Measurements from ENCODE around the gene SUPT3H.
"Not testable (repeated sequence)": the region's sequence is repeated elsewhere in the genome, so short reads cannot be mapped to it uniquely, and the experiment has no call there.

The SUPT3H gene

GRCh38 chr6:45074439-45074838, 303.3 kb downstream of the SUPT3H start:
- Histone ChIP-seq H3K9ac (ENCODE audit: low read length) (no peak overlapping the region), H3K36me3 (ENCODE audit: control insufficient read depth, insufficient read depth, low read length) (no peaks in the 10 kb centered on the region), H3K4me3 (ENCODE audit: low read length) (no peak overlapping the region), H3K27ac (ENCODE audit: low read depth, low read length) (no peak overlapping the region), H3K4me1 (ENCODE audit: control insufficient read depth, insufficient read depth, low read length) (no peaks in the 10 kb centered on the region), H3K27me3 (ENCODE audit: control insufficient read depth, insufficient read depth, low read length) (no peaks in the 10 kb centered on the region)

GRCh38 chr6:45073771-45074170, 304.0 kb downstream of the SUPT3H start:
- H3K27ac ChIP-seq (ENCODE audit: low read depth, low read length): no peak overlapping the region
- no peaks in the 10 kb centered on the region for H3K27me3 ChIP-seq (ENCODE audit: control insufficient read depth, insufficient read depth, low read length)
- no peak overlapping the region for H3K4me3 ChIP-seq (ENCODE audit: low read length)
- H3K36me3 ChIP-seq (ENCODE audit: control insufficient read depth, insufficient read depth, low read length): no peaks in the 10 kb centered on the region
- H3K4me1 ChIP-seq (ENCODE audit: control insufficient read depth, insufficient read depth, low read length): no peaks in the 10 kb centered on the region
- H3K9ac ChIP-seq (ENCODE audit: low read length): no peak overlapping the region

DNA sequence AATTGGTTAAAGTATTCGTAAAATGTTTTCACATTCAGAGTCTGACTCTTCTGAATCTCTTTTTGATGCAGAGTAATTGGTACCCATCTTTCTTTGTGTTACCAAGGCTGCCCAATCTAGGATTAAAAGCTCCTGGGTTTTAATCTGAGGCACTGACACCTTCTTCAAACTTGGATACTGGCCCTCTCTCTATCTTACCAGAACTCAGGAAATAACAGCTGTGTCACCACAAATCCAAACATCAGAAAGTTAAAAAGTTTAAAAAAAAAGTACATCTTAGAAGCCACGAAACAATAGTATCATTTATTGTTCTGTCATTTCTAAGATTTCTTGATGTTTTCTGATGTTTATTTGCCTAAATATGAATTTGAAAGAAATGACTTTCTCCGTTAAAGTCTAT, 305.1 kb downstream of the SUPT3H start:
- Histone ChIP-seq H3K27me3 (ENCODE audit: control insufficient read depth, insufficient read depth, low read length) (no peaks in the 10 kb centered on the region), H3K27ac (ENCODE audit: low read depth, low read length) (no peak overlapping the region), H3K4me1 (ENCODE audit: control insufficient read depth, insufficient read depth, low read length) (no peaks in the 10 kb centered on the region), H3K9ac (ENCODE audit: low read length) (no peak overlapping the region), H3K4me3 (ENCODE audit: low read length) (no peak overlapping the region), H3K36me3 (ENCODE audit: control insufficient read depth, insufficient read depth, low read length) (no peaks in the 10 kb centered on the region)

- Histone ChIP-seq H3K4me1 (ENCODE audit: control insufficient read depth, insufficient read depth, low read length) (no peaks in the 10 kb centered on the region), H3K27me3 (ENCODE audit: control insufficient read depth, insufficient read depth, low read length) (no peaks in the 10 kb centered on the region), H3K4me3 (ENCODE audit: low read length) (no peak overlapping the region), H3K9ac (ENCODE audit: low read length) (no peak overlapping the region), H3K27ac (ENCODE audit: low read depth, low read length) (no peak overlapping the region), H3K36me3 (ENCODE audit: control insufficient read depth, insufficient read depth, low read length) (no peaks in the 10 kb centered on the region)
Measured at GRCh38 chr6:45072016-45072415, 305.7 kb downstream of the SUPT3H start.

- Histone ChIP-seq H3K36me3 (ENCODE audit: control insufficient read depth, insufficient read depth, low read length) (no peaks in the 10 kb centered on the region), H3K4me3 (ENCODE audit: low read length) (no peak overlapping the region), H3K27me3 (ENCODE audit: control insufficient read depth, insufficient read depth, low read length) (no peaks in the 10 kb centered on the region), H3K27ac (ENCODE audit: low read depth, low read length) (no peak overlapping the region), H3K4me1 (ENCODE audit: control insufficient read depth, insufficient read depth, low read length) (no peaks in the 10 kb centered on the region), H3K9ac (ENCODE audit: low read length) (no peak overlapping the region)
Measured at GRCh38 chr6:45069091-45069490, 308.6 kb downstream of the SUPT3H start.

GRCh38 chr6:45067446-45067845, 310.3 kb downstream of the SUPT3H start:
- not testable (repeated sequence) for H3K36me3 ChIP-seq (ENCODE audit: control insufficient read depth, insufficient read depth, low read length); H3K27me3 ChIP-seq (ENCODE audit: control insufficient read depth, insufficient read depth, low read length); H3K27ac ChIP-seq (ENCODE audit: low read depth, low read length); H3K9ac ChIP-seq (ENCODE audit: low read length); H3K4me3 ChIP-seq (ENCODE audit: low read length); H3K4me1 ChIP-seq (ENCODE audit: control insufficient read depth, insufficient read depth, low read length)

DNA sequence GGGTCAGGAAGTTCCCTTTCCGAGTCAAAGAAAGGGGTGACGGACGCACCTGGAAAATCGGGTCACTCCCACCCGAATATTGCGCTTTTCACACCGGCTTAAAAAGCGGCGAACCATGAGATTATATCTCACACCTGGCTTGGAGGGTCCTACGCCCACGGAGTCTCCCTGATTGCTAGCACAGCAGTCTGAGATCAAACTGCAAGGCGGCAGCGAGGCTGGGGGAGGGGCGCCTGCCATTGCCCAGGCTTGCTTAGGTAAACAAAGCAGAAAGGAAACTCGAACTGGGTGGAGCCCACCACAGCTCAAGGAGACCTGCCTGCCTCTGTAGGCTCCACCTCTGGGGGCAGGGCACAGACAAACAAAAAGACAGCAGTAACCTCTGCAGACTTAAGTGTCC, 315.1 kb downstream of the SUPT3H start:
- not testable (repeated sequence) for H3K27me3 ChIP-seq (ENCODE audit: control insufficient read depth, insufficient read depth, low read length); H3K9ac ChIP-seq (ENCODE audit: low read length); H3K4me1 ChIP-seq (ENCODE audit: control insufficient read depth, insufficient read depth, low read length); H3K4me3 ChIP-seq (ENCODE audit: low read length); H3K27ac ChIP-seq (ENCODE audit: low read depth, low read length); H3K36me3 ChIP-seq (ENCODE audit: control insufficient read depth, insufficient read depth, low read length)

GRCh38 chr6:45057711-45058110, 320.0 kb downstream of the SUPT3H start:
- no peak overlapping the region for H3K9ac ChIP-seq (ENCODE audit: low read length)
- no peaks in the 10 kb centered on the region for H3K36me3 ChIP-seq (ENCODE audit: control insufficient read depth, insufficient read depth, low read length)
- no peak overlapping the region for H3K4me3 ChIP-seq (ENCODE audit: low read length)
- H3K4me1 ChIP-seq (ENCODE audit: control insufficient read depth, insufficient read depth, low read length): no peaks in the 10 kb centered on the region
- no peaks in the 10 kb centered on the region for H3K27me3 ChIP-seq (ENCODE audit: control insufficient read depth, insufficient read depth, low read length)
- H3K27ac ChIP-seq (ENCODE audit: low read depth, low read length): no peak overlapping the region

GRCh38 chr6:45054610-45055009, 323.1 kb downstream of the SUPT3H start:
- Histone ChIP-seq H3K27ac (ENCODE audit: low read depth, low read length) (no peak overlapping the region), H3K27me3 (ENCODE audit: control insufficient read depth, insufficient read depth, low read length) (no peaks in the 10 kb centered on the region), H3K9ac (ENCODE audit: low read length) (no peak overlapping the region), H3K4me1 (ENCODE audit: control insufficient read depth, insufficient read depth, low read length) (no peaks in the 10 kb centered on the region), H3K4me3 (ENCODE audit: low read length) (no peak overlapping the region), H3K36me3 (ENCODE audit: control insufficient read depth, insufficient read depth, low read length) (no peaks in the 10 kb centered on the region)

DNA sequence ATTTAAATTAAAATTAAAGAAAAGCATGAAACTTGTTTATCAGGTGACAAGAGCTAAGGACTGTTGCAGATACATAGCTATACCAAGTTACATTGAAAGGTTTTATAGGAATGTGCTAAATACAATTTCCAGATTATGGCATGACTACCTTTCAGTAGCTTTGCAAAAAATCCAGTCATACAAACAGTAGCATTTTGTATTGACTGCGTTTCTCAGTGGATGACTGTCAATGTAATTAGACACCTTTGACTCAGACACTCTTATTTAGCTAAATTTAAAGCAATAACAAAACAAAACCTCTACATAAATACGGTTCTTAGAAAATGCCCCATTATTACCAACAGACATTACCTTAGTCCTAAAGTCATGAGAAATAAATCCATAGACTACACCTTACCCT, 325.4 kb downstream of the SUPT3H start:
- H3K4me3 ChIP-seq (ENCODE audit: low read length): no peak overlapping the region
- no peak overlapping the region for H3K9ac ChIP-seq (ENCODE audit: low read length)
- no peaks in the 10 kb centered on the region for H3K4me1 ChIP-seq (ENCODE audit: control insufficient read depth, insufficient read depth, low read length)
- no peaks in the 10 kb centered on the region for H3K27me3 ChIP-seq (ENCODE audit: control insufficient read depth, insufficient read depth, low read length)
- no peak overlapping the region for H3K27ac ChIP-seq (ENCODE audit: low read depth, low read length)
- no peaks in the 10 kb centered on the region for H3K36me3 ChIP-seq (ENCODE audit: control insufficient read depth, insufficient read depth, low read length)

GRCh38 chr6:45049188-45049843, 328.4 kb downstream of the SUPT3H start:
- H3K4me3 ChIP-seq (ENCODE audit: low read length): no peak overlapping the region

GRCh38 chr6:45047573-45047972, 330.2 kb downstream of the SUPT3H start:
- Histone ChIP-seq H3K27ac (ENCODE audit: low read depth, low read length) (no peak overlapping the region), H3K27me3 (ENCODE audit: control insufficient read depth, insufficient read depth, low read length) (no peaks in the 10 kb centered on the region), H3K4me3 (ENCODE audit: low read length) (no peak overlapping the region)

More at GRCh38 chr6:45049188-45049843, 328.4 kb downstream of the SUPT3H start:
- Histone ChIP-seq H3K27me3 (ENCODE audit: control insufficient read depth, insufficient read depth, low read length) (no peaks in the 10 kb centered on the region), H3K9ac (ENCODE audit: low read length) (no peak overlapping the region), H3K27ac (ENCODE audit: low read depth, low read length) (no peak overlapping the region), H3K4me1 (ENCODE audit: control insufficient read depth, insufficient read depth, low read length) (no peaks in the 10 kb centered on the region), H3K36me3 (ENCODE audit: control insufficient read depth, insufficient read depth, low read length) (no peaks in the 10 kb centered on the region)

DNA sequence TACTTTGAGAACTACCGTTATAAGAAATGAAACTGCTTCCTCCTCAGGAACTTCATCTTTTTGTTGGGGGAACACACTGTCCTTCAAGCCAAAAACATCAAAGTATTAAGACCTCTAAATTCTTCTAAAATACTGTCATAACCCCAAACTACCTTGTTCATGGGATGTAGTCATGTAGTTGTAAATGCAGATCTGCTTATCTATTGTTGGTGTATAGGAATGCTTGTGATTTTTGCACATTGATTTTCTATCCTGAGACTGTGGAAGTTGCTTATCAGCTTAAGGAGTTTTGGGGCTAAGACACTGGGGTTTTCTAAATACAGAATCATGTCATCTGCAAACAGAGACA, 332.5 kb downstream of the SUPT3H start:
- Histone ChIP-seq H3K4me1 (ENCODE audit: control insufficient read depth, insufficient read depth, low read length) (no peaks in the 10 kb centered on the region), H3K9ac (ENCODE audit: low read length) (no peak overlapping the region), H3K36me3 (ENCODE audit: control insufficient read depth, insufficient read depth, low read length) (no peaks in the 10 kb centered on the region), H3K27ac (ENCODE audit: low read depth, low read length) (no peak overlapping the region), H3K27me3 (ENCODE audit: control insufficient read depth, insufficient read depth, low read length) (no peaks in the 10 kb centered on the region), H3K4me3 (ENCODE audit: low read length) (no peak overlapping the region)

More at GRCh38 chr6:45047573-45047972, 330.2 kb downstream of the SUPT3H start:
- no peak overlapping the region for H3K9ac ChIP-seq (ENCODE audit: low read length)
- H3K4me1 ChIP-seq (ENCODE audit: control insufficient read depth, insufficient read depth, low read length): no peaks in the 10 kb centered on the region
- no peaks in the 10 kb centered on the region for H3K36me3 ChIP-seq (ENCODE audit: control insufficient read depth, insufficient read depth, low read length)

Measured in rectal smooth muscle tissue (tissue), 1 donor.